Fibroblast of lung (primary cell): ENCODE results near the gene APBA2.

Experiments
- CTCF ChIP-seq, 2 donors: IDR thresholded peaks in 1 of 2; conservative IDR thresholded peaks in 1 of 2; 1 replicate in 1 of 2; 2 replicates in 1 of 2; pipeline ENCODE4 v1.5.1; 2011 to 2012; ENCODE audit warnings: low read length in 2 of 2, control low read depth in 1 of 2, inconsistent platforms in 1 of 2, low read depth in 1 of 2, mild to moderate bottlenecking in 1 of 2
- EZH2 ChIP-seq: IDR thresholded peaks from 2 replicates; pipeline ENCODE4 v1.5.1; 2012; ENCODE audit warnings: low read length, control low read depth, mild to moderate bottlenecking; ENCODE audit errors: missing control alignments

DNA sequence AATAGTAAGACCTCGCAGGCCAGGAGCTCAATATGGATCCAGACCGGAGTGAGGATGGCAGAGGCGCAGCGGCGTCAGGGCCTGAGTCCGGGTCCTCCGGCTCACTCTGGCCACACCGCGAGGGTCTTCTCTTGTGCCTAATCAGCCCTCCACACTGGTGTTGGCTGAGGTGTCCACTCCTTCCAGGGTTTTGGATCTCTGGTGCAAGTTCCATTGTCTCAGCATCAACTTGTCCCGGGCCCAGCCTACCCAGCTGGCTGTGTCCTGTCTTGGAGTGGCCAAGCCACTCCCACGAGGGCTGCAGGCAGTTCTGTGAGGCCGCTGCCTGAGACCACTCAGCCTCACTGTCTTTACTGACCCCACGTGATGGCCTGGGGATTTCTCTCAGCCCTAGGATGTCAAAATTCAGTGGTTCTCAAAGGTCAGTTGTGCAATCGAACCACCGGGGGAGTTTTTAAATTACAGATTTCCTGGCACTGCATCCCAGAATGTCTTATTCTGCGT, 24.7 kb upstream of the APBA2 start:
- no peak for TF ChIP-seq CTCF (conservative IDR thresholded peaks at IDR 0.05 in 1 of 2, IDR thresholded peaks at IDR 0.05 in 1 of 2; ENCODE audit: low read depth in 1 of 2, low read length in 2 of 2)
- no peak for TF ChIP-seq EZH2
